Loucy (cell line): ENCODE data around the gene VPREB1.
"Not testable (repeated sequence)": the region's sequence is repeated elsewhere in the genome, so short reads cannot be mapped to it uniquely, and the experiment has no call there.

Experiments
- H2AFZ ChIP-seq: fragments of 200-600 bp; sonication (generic); 2 replicates; pipeline ENCODE4 v1.6.0; 2016; ENCODE audit warnings: antibody characterized with exemption, mild to moderate bottlenecking, low read length, moderate library complexity
- H3F3A ChIP-seq: fragments of 200-600 bp; 2 replicates; pipeline ENCODE4 v1.6.0; 2016; ENCODE audit warnings: antibody characterized with exemption, low read depth, mild to moderate bottlenecking
- H3K27me3 ChIP-seq: fragments of 200-600 bp; sonication (generic); 2 replicates; pipeline ENCODE4 v1.6.1; 2014; ENCODE audit warnings: low read length, mild to moderate bottlenecking; ENCODE audit not compliant: insufficient read depth, poor library complexity, severe bottlenecking
- H3K36me3 ChIP-seq: fragments of 200-600 bp; sonication (generic); 2 replicates; pipeline ENCODE4 v1.6.1; 2016; ENCODE audit warnings: low read length; ENCODE audit not compliant: insufficient read depth
- H3K4me1 ChIP-seq: fragments of 200-600 bp; sonication (generic); 2 replicates; pipeline ENCODE4 v1.5.1; 2014; ENCODE audit warnings: low read length, mild to moderate bottlenecking; ENCODE audit not compliant: insufficient read depth, poor library complexity, severe bottlenecking
- H3K4me2 ChIP-seq: fragments of 200-600 bp; sonication (generic); 2 replicates; pipeline ENCODE4 v1.6.0; 2014; ENCODE audit warnings: antibody characterized with exemption, low read length, low read depth, mild to moderate bottlenecking; ENCODE audit not compliant: poor library complexity, severe bottlenecking
- H3K4me3 ChIP-seq: fragments of 200-600 bp; sonication (generic); 2 replicates; pipeline ENCODE4 v1.5.1; 2014; ENCODE audit warnings: low read length, mild to moderate bottlenecking, mixed read lengths; ENCODE audit not compliant: poor library complexity, severe bottlenecking
- H3K79me2 ChIP-seq: fragments of 200-600 bp; sonication (generic); 2 replicates; pipeline ENCODE4 v1.6.1; 2014; ENCODE audit warnings: low read length; ENCODE audit not compliant: insufficient read depth
- H3K9ac ChIP-seq: fragments of 200-600 bp; sonication (generic); 2 replicates; pipeline ENCODE4 v1.6.0; 2014; ENCODE audit warnings: mild to moderate bottlenecking, low read depth, low read length, moderate library complexity; ENCODE audit not compliant: poor library complexity, severe bottlenecking
- H3K9me2 ChIP-seq: fragments of 200-600 bp; sonication (generic); replicated peaks from 2 replicates; pipeline ENCODE4 v1.6.1; 2016; ENCODE audit warnings: low read depth, low read length, mixed read lengths
- H3K9me3 ChIP-seq: fragments of 200-600 bp; sonication (generic); 2 replicates; pipeline ENCODE4 v1.6.1; 2014; ENCODE audit warnings: mild to moderate bottlenecking, antibody characterized with exemption, low read length, low read depth; ENCODE audit not compliant: insufficient read depth
- H4K20me1 ChIP-seq: fragments of 200-600 bp; sonication (generic); 2 replicates; pipeline ENCODE4 v1.6.0; 2014; ENCODE audit warnings: antibody characterized with exemption, low read length, mild to moderate bottlenecking; ENCODE audit not compliant: insufficient read depth, poor library complexity, severe bottlenecking
- EZH2phosphoT487 ChIP-seq: fragments of 200-600 bp; IDR thresholded peaks from 2 replicates; pipeline ENCODE4 v1.6.1; 2018; ENCODE audit warnings: antibody characterized with exemption, mild to moderate bottlenecking, moderate library complexity, borderline replicate concordance
- TF ChIP-seq, protein P1 (sequence below): fragments of 200-600 bp; sonication (generic); conservative IDR thresholded peaks from 2 replicates; pipeline ENCODE4 v1.5.1; 2014; ENCODE audit warnings: mild to moderate bottlenecking, antibody characterized with exemption, low read length

VPREB1 gene

DNA sequence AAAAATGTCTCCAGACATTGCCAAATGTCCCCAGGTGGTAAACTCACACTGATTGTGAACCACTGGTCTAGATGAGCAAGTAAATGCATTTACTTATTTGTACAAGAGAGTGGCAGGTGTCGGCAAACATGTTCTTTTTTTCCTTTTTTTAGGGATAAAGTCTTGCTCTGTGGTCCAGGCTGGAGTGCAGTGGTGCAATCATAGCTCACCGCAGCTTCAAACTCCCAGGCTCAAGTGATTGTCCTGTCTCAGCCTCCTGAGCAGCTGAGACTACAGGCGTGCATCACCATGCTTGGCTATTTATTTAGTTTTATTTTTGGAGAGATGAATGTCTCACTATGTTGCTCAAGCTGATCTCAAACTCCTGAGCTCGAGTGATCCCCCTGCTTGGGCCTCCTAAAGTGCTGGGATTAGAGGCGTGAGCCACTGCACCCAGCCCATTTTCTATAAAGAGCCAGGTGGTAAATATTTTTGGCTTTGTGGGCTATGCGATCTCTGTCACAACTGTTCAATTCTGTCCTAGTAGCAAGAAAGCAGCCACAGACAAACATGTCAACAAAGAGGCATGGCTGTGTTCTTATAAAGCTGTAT lies 1.4 kb downstream of the VPREB1 start:
- peaks cover 80% of the 10 kb centered on the region for H3K4me1 ChIP-seq
- H3K4me2 ChIP-seq, result peak overlapping the region; percentile 85
- H3K36me3 ChIP-seq, result no peaks in the 10 kb centered on the region
- no peaks in the 10 kb centered on the region for H3K9me3 ChIP-seq
- H3K4me3 ChIP-seq, result peak overlapping the region; percentile 85
- peaks cover 25% of the 10 kb centered on the region for H3F3A ChIP-seq
- no peaks in the 10 kb centered on the region for H3K9me2 ChIP-seq
- no peak for TF ChIP-seq EZH2phosphoT487
- TF ChIP-seq, protein P1, sequence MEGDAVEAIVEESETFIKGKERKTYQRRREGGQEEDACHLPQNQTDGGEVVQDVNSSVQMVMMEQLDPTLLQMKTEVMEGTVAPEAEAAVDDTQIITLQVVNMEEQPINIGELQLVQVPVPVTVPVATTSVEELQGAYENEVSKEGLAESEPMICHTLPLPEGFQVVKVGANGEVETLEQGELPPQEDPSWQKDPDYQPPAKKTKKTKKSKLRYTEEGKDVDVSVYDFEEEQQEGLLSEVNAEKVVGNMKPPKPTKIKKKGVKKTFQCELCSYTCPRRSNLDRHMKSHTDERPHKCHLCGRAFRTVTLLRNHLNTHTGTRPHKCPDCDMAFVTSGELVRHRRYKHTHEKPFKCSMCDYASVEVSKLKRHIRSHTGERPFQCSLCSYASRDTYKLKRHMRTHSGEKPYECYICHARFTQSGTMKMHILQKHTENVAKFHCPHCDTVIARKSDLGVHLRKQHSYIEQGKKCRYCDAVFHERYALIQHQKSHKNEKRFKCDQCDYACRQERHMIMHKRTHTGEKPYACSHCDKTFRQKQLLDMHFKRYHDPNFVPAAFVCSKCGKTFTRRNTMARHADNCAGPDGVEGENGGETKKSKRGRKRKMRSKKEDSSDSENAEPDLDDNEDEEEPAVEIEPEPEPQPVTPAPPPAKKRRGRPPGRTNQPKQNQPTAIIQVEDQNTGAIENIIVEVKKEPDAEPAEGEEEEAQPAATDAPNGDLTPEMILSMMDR, result no peak
- no peaks in the 10 kb centered on the region for H4K20me1 ChIP-seq
- H3K79me2 ChIP-seq, result peaks cover 42% of the 10 kb centered on the region
- H3K27me3 ChIP-seq, result no peaks in the 10 kb centered on the region
- H3K9ac ChIP-seq, result peak overlapping the region; percentile 97
- H2AFZ ChIP-seq, result no peak overlapping the region

DNA sequence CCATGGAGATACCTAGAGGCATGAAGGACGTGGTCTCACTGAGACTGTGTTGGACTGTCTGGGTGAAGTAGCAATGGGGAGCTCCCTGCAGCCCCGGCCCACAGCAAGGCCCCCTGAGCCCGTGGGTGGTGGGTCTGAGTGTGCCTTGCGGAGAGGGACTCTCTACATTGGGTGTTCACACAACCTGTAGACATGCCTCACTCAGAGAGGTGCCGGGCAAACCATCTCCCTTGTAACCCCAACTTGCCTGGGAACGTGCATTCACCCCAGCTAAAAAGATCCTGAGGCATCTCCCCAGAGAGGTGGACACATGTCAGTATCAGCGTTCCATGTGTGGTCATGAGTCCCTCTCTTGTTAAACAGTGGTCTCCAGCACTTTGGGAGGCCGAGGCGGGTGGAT lies 2.1 kb downstream of the VPREB1 start:
- Histone ChIP-seq H3K4me1 (peaks cover 79% of the 10 kb centered on the region), H3K27me3 (no peaks in the 10 kb centered on the region), H3K4me3 (peak overlapping the region; percentile 85), H3K9ac (peak overlapping the region; percentile 97), H3K79me2 (peaks cover 42% of the 10 kb centered on the region), H3K9me2 (no peaks in the 10 kb centered on the region), H3K4me2 (peak overlapping the region; percentile 85), H3F3A (peaks cover 25% of the 10 kb centered on the region), H4K20me1 (no peaks in the 10 kb centered on the region), H2AFZ (no peak overlapping the region), H3K36me3 (no peaks in the 10 kb centered on the region), H3K9me3 (no peaks in the 10 kb centered on the region)
- TF ChIP-seq, protein P1, result no peak
- no peak for TF ChIP-seq EZH2phosphoT487

DNA sequence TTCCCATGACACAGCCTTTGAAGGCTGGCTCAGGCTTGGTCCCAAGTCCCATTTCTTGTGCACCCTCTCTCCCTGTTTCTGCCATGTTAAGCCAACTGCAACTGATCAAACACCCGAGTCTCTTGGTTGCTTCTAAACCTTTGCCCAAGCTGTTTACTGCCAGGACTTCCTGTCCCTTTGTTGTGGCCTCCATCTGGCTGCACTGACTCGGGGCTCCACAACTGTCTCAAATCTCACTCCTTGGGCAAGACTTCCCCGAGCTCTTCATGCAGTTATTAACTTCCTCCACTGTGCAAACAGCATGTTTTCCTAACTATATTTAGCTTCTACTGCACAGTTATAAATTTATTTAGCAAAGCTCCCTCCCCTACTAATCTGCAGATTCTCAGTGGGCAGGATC lies 4.3 kb downstream of the VPREB1 start:
- Histone ChIP-seq H3K4me3 (peak overlapping the region; percentile 85), H4K20me1 (no peaks in the 10 kb centered on the region), H2AFZ (no peak overlapping the region), H3K4me1 (peaks cover 58% of the 10 kb centered on the region), H3K4me2 (peak overlapping the region; percentile 85), H3K9me2 (no peaks in the 10 kb centered on the region), H3K79me2 (peaks cover 42% of the 10 kb centered on the region), H3K9me3 (no peaks in the 10 kb centered on the region), H3F3A (peaks cover 25% of the 10 kb centered on the region), H3K36me3 (no peaks in the 10 kb centered on the region), H3K9ac (peak overlapping the region; percentile 97), H3K27me3 (no peaks in the 10 kb centered on the region)
- TF ChIP-seq, protein P1, result no peak
- no peak for TF ChIP-seq EZH2phosphoT487

DNA sequence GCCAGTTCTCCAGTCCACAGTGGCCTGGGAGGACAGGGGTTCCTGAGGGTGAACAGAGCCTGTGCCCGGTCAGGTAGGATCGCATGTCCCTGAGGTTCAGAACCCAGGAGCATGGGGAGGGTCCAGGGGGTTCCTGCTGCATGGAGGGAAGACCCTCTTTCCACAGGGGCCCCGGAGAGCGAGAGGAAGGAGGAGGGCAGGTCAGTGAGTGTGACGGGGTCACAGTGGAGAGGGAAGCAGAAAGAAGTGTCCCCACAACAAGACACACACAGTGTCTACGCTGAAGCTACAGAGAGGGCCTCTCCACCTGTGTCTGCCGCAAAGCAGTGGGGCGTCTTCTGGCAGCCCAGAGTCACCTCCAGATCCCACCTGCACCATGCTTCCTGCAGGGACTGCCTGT lies 6.1 kb downstream of the VPREB1 start:
- peak overlapping the region; percentile 72 for H3K9ac ChIP-seq
- H4K20me1 ChIP-seq, H2AFZ ChIP-seq, H3K9me3 ChIP-seq, H3K9me2 ChIP-seq, H3K27me3 ChIP-seq, H3K36me3 ChIP-seq: not testable (repeated sequence)
- peaks cover 30% of the 10 kb centered on the region for H3K79me2 ChIP-seq
- H3K4me2 ChIP-seq, result peak overlapping the region; percentile 85
- peak overlapping the region; percentile 61 for H3K4me3 ChIP-seq
- peaks cover 25% of the 10 kb centered on the region for H3F3A ChIP-seq
- H3K4me1 ChIP-seq, result peaks cover 45% of the 10 kb centered on the region

DNA sequence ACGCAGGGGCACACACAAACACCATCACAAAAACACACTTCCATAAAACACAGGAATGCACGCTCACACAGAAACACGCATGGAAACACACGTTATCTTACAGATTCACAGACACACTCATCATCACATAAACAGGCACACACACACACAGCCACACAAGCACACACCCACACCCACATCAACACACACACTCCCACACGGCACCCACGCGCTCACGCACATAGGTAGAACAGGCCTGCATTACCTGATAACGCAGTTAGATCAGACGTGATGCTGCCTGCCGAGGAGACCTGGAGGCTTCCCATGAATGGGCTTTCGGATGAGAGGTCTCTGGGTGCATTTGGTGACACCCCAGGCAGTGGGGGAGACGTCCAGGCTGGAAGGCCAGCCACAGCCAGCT lies 11.5 kb downstream of the VPREB1 start:
- not testable (repeated sequence) for H3K4me3 ChIP-seq, H3F3A ChIP-seq, H4K20me1 ChIP-seq, H3K27me3 ChIP-seq, H3K36me3 ChIP-seq, H3K4me2 ChIP-seq, H3K9me3 ChIP-seq, H2AFZ ChIP-seq, H3K9me2 ChIP-seq, H3K79me2 ChIP-seq, H3K9ac ChIP-seq, H3K4me1 ChIP-seq
